ENCODE measurements around the gene AQP10. TPM values are rescaled to one million over a fixed set of nuclear protein-coding genes. Genes with fewer than 3 reads are reported as not detected.

AQP10 gene
- total and polyA plus RNA-seq, 2 of the 4 experiments (the other 2 are of a cell fraction), result not detected

DNA sequence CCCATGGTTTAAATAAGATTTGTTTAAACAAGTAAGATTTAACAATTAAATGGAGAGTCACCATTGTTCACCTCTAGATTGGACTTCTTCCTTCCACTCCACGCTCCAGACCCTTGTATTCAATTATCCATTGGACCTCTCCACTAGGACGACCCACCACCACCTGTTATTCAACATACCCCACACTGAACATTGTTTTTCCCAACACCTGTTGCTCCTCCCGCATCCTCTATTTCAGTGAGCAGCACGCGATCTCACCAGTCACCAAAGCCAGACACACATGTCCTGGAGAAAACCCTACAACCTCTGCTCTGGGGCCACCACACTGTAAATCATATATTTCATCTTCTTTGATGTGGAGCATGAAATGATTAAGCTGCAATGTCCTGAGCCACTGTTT is 33.1 kb downstream of the AQP10 start:
- CTCF ChIA-PET, result interaction anchor here (1.5 kb wide), 2 partner anchors 19 to 108 kb away, joined by 3 to 4 read pairs; no protein-coding TSS in a partner anchor
- ATAC-seq (ENCODE audit: low read depth) (no peak), DNase-seq (no peak)
- Histone ChIP-seq H4K20me1 (ENCODE audit: insufficient read depth, low read length) (no peaks in the 10 kb centered on the region), H2AK9ac (replicated peaks; ENCODE audit: low read depth, low read length, poor library complexity) (peak overlapping the region; percentile 17), H3K9me3 (ENCODE audit: control insufficient read depth, insufficient read depth, low read length) (no peaks in the 10 kb centered on the region), H3K9ac (ENCODE audit: low read depth, low read length) (no peak overlapping the region), H2AFZ (replicated peaks; ENCODE audit: low read length, poor library complexity) (no peak overlapping the region), H3K18ac (ENCODE audit: low read depth, low read length) (no peak overlapping the region), H2BK20ac (ENCODE audit: low read depth, low read length) (no peak overlapping the region), H3K4me2 (ENCODE audit: low read depth, low read length) (no peak overlapping the region), H2BK120ac (ENCODE audit: low read depth, low read length) (no peak overlapping the region), H2BK5ac (ENCODE audit: low read depth, low read length, poor library complexity, severe bottlenecking) (no peak overlapping the region), H2BK15ac (ENCODE audit: low read depth, low read length) (no peak overlapping the region), H3K9me1 (ENCODE audit: insufficient read depth, low read length) (peaks cover 8% of the 10 kb centered on the region), H3K27me3 (ENCODE audit: control insufficient read depth, insufficient read depth, low read length) (peaks cover 5% of the 10 kb centered on the region), H3K27ac (ENCODE audit: insufficient read depth, low read length) (no peak overlapping the region), H3K56ac (ENCODE audit: extremely low read depth, insufficient read depth, low read length) (no peak overlapping the region), H3K4me3 (ENCODE audit: insufficient read depth, low read depth, low read length) (no peak overlapping the region), H3K4me1 (ENCODE audit: control insufficient read depth, insufficient read depth, low read length) (peaks cover 10% of the 10 kb centered on the region; the same call in 1 of the 2 replicates), H3K23ac (ENCODE audit: low read depth, low read length) (no peak overlapping the region), H4K5ac (ENCODE audit: low read depth, low read length) (no peak overlapping the region), H4K91ac (ENCODE audit: insufficient read depth, low read depth, low read length) (no peak overlapping the region), H3K4ac (ENCODE audit: low read depth, low read length) (no peak overlapping the region), H3K14ac (replicated peaks; ENCODE audit: low read depth, low read length) (no peak overlapping the region), H2AK5ac (ENCODE audit: low read depth, low read length) (no peak overlapping the region), H4K8ac (ENCODE audit: low read depth in 2 of 2, low read length in 2 of 2) (no peak overlapping the region), H3K79me1 (ENCODE audit: low read depth in 1 of 2, low read length in 2 of 2) (no peaks in the 10 kb centered on the region), H3K36me3 (ENCODE audit: control insufficient read depth, insufficient read depth, low read length) (peaks cover 8% of the 10 kb centered on the region)
- intact Hi-C loops (cut with micrococcal nuclease) (loop anchor here (1.0 to 5.0 kb wide), 4 partner anchors 51 to 193 kb away; partner anchors contain the start of gene IL6R), dilution Hi-C loops (cut with HindIII; ENCODE audit: low sequenced_read_pairs, unreplicated experiment) (no loop called here), in situ Hi-C loops (cut with MboI; ENCODE audit: low sequenced_read_pairs) (no loop called here)
- POLR2A ChIA-PET (ENCODE audit: unreplicated experiment), result no interaction called here
- no TSS peak for BruUV-seq (replicated peaks)
- WGBS, 2 experiments (ENCODE audit: extremely low coverage in 2 of 2, insufficient read length in 1 of 2), result 100% methylated on average over 2 of the region's 5 CpGs; no CpG with 5 or more reads in 1 of the 2 experiments
- TF ChIP-seq FOS (IDR thresholded peaks at IDR 0.05; ENCODE audit: low read depth, low read length), result no peak
- no peak for TF ChIP-seq SMC3 (IDR thresholded peaks at IDR 0.05; ENCODE audit: low read depth, low read length)
- TF ChIP-seq CEBPB (IDR thresholded peaks at IDR 0.05; ENCODE audit: low read depth, low read length), result no peak
- no peak for TF ChIP-seq MXI1 (IDR thresholded peaks at IDR 0.05; ENCODE audit: borderline replicate concordance, low read depth, low read length)
- TF ChIP-seq, protein P1, sequence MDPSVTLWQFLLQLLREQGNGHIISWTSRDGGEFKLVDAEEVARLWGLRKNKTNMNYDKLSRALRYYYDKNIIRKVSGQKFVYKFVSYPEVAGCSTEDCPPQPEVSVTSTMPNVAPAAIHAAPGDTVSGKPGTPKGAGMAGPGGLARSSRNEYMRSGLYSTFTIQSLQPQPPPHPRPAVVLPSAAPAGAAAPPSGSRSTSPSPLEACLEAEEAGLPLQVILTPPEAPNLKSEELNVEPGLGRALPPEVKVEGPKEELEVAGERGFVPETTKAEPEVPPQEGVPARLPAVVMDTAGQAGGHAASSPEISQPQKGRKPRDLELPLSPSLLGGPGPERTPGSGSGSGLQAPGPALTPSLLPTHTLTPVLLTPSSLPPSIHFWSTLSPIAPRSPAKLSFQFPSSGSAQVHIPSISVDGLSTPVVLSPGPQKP (IDR thresholded peaks at IDR 0.05; ENCODE audit: borderline replicate concordance, low read depth, low read length), result no peak
- TF ChIP-seq RCOR1 (IDR thresholded peaks at IDR 0.05; ENCODE audit: insufficient replicate concordance, low read length), result no peak
- TF ChIP-seq MAZ (IDR thresholded peaks at IDR 0.05; ENCODE audit: borderline replicate concordance, low read depth, low read length), result no peak
- no peak for TF ChIP-seq RFX5 (IDR thresholded peaks at IDR 0.05; ENCODE audit: low read depth, low read length)
- no peak for TF ChIP-seq BHLHE40 (IDR thresholded peaks at IDR 0.05; ENCODE audit: low read depth, low read length)

All from IMR-90 (cell line).